Gastrocnemius medialis (tissue), 4 donors: ENCODE data around the gene RBMS3. TPM values are rescaled to one million over a fixed set of nuclear protein-coding genes. Genes with fewer than 3 reads are reported as not detected.

Experiments used
- ATAC-seq, 2 donors: fragments of 150-250 bp; one replicate each; pipeline ENCODE4 v1.9.1; 2016
- DNase-seq, 2 donors: peaks; one replicate each; pipeline ENCODE4 v3.0.0-alpha.2; 2019
- H3K27ac ChIP-seq, 4 donors: fragments of 200-600 bp; sonication (generic); 1 replicate in 1 of 4; 2 replicates in 3 of 4; pipeline ENCODE4 v1.5.1; 2016 to 2018; ENCODE audit warnings: mild to moderate bottlenecking in 2 of 4, moderate library complexity in 1 of 4
- H3K27me3 ChIP-seq, 3 donors: fragments of 200-600 bp; sonication (generic) in 2 of 3; 1 replicate in 1 of 3; 2 replicates in 2 of 3; pipeline versions ENCODE4 v1.5.1 to v1.6.0; 2016 to 2019; ENCODE audit warnings: mild to moderate bottlenecking in 1 of 3, moderate library complexity in 1 of 3
- H3K36me3 ChIP-seq, 2 donors: fragments of 200-600 bp; sonication (generic) in 1 of 2; one replicate each; pipeline ENCODE4 v1.5.1; 2017 to 2018
- H3K4me1 ChIP-seq, 2 donors: fragments of 200-600 bp; sonication (generic) in 1 of 2; one replicate each; pipeline ENCODE4 v1.5.1; 2016 to 2017; ENCODE audit warnings: mild to moderate bottlenecking in 2 of 2
- H3K4me3 ChIP-seq, 4 donors: fragments of 200-600 bp; sonication (generic) in 3 of 4; 1 replicate in 1 of 4; 2 replicates in 3 of 4; pipeline ENCODE4 v1.5.1; 2016 to 2019; ENCODE audit warnings: mild to moderate bottlenecking in 2 of 4
- H3K9me3 ChIP-seq, 3 donors: fragments of 200-600 bp; sonication (generic) in 2 of 3; 1 replicate in 1 of 3; 2 replicates in 2 of 3; pipeline ENCODE4 v1.5.1; 2016 to 2019
- CTCF ChIP-seq, 5 experiments: fragments of 450-650 bp in 3 of 5; fragments of 200-600 bp in 2 of 5; sonication (generic) in 2 of 5; IDR thresholded peaks in 4 of 5; conservative IDR thresholded peaks in 1 of 5; 1 replicate in 4 of 5; 2 replicates in 1 of 5; pipeline ENCODE4 v1.5.1; 2016 to 2019; ENCODE audit warnings: antibody characterized with exemption in 5 of 5, mild to moderate bottlenecking in 3 of 5, moderate library complexity in 3 of 5
- POLR2A ChIP-seq, 2 donors: fragments of 450-650 bp; IDR thresholded peaks; one replicate each; pipeline ENCODE4 v1.6.1; 2017; ENCODE audit warnings: antibody characterized with exemption in 2 of 2, mild to moderate bottlenecking in 2 of 2, moderate library complexity in 2 of 2
- in situ Hi-C, 4 donors: fragments of 200-750 bp; cut with MboI; loops; one replicate each; pipeline versions ENCODE4 v1.15.0 to v1.8.0; 2017; ENCODE audit warnings: low sequenced_read_pairs in 4 of 4
- intact Hi-C: fragments of 100-400 bp; cut with DNase I; formaldehyde crosslinking; loops from one replicate; pipeline ENCODE4 v1.15.1; 2023; ENCODE audit warnings: low total_unique reads
- total RNA-seq, 4 donors: library from RNA; depleted of rRNA; stranded (reverse); fragments of >200 nt; gene quantifications; one replicate each; pipeline versions ENCODE4 v1.1.0 to v1.2.3, GENCODE V29; 2016

RBMS3 gene
- total RNA-seq, 4 donors from 2014 or later, result 16.1 to 38.8 (median 22.7) TPM

GRCh38 chr3:29771602-29772001, 490.7 kb downstream of the RBMS3 start:
- Histone ChIP-seq H3K27me3 (no peaks in the 10 kb centered on the region), H3K4me3 (no peak overlapping the region), H3K4me1 (no peaks in the 10 kb centered on the region), H3K9me3 (no peaks in the 10 kb centered on the region), H3K27ac (no peak overlapping the region), H3K36me3 (no peaks in the 10 kb centered on the region)
- intact Hi-C loops, result no loop called here
- ATAC-seq, result no peak
- no peak for TF ChIP-seq CTCF (IDR thresholded peaks at IDR 0.05 in 4 of 5, conservative IDR thresholded peaks at IDR 0.05 in 1 of 5)
- TF ChIP-seq POLR2A (IDR thresholded peaks at IDR 0.05), result no peak
- DNase-seq, result no peak
- in situ Hi-C loops, result loop anchor here in 3 of 4 donors (25.0 kb wide), 2 partner anchors 484 to 859 kb away; partner anchors contain the start of gene RBMS3 (in 3 of the 3)

- ATAC-seq (no peak), DNase-seq (no peak)
- intact Hi-C loops (no loop called here), in situ Hi-C loops (loop anchor here in 3 of 4 donors (25.0 kb wide), 2 partner anchors 485 to 860 kb away; partner anchors contain the start of gene RBMS3 (in 3 of the 3))
- no peaks in the 10 kb centered on the region for H3K27me3 ChIP-seq
- TF ChIP-seq CTCF (IDR thresholded peaks at IDR 0.05 in 4 of 5, conservative IDR thresholded peaks at IDR 0.05 in 1 of 5) (no peak), POLR2A (IDR thresholded peaks at IDR 0.05) (no peak)
- no peaks in the 10 kb centered on the region for H3K36me3 ChIP-seq
- no peaks in the 10 kb centered on the region for H3K9me3 ChIP-seq
- no peak overlapping the region for H3K4me3 ChIP-seq
- no peaks in the 10 kb centered on the region for H3K4me1 ChIP-seq
- no peak overlapping the region for H3K27ac ChIP-seq
Measured at GRCh38 chr3:29772436-29772835, 491.6 kb downstream of the RBMS3 start.

GRCh38 chr3:29773481-29773880, 492.6 kb downstream of the RBMS3 start:
- no peaks in the 10 kb centered on the region for H3K4me1 ChIP-seq
- H3K36me3 ChIP-seq, result no peaks in the 10 kb centered on the region
- no peaks in the 10 kb centered on the region for H3K27me3 ChIP-seq
- intact Hi-C loops, result no loop called here
- no peak for TF ChIP-seq POLR2A (IDR thresholded peaks at IDR 0.05)
- TF ChIP-seq CTCF (IDR thresholded peaks at IDR 0.05 in 4 of 5, conservative IDR thresholded peaks at IDR 0.05 in 1 of 5), result no peak
- in situ Hi-C loops, result loop anchor here in 3 of 4 donors (25.0 kb wide), 2 partner anchors 486 to 861 kb away; partner anchors contain the start of gene RBMS3 (in 3 of the 3)
- no peak for DNase-seq
- H3K4me3 ChIP-seq, result no peak overlapping the region
- no peak overlapping the region for H3K27ac ChIP-seq
- ATAC-seq, result no peak
- H3K9me3 ChIP-seq, result no peaks in the 10 kb centered on the region

- Histone ChIP-seq H3K27ac (no peak overlapping the region), H3K27me3 (no peaks in the 10 kb centered on the region), H3K9me3 (no peaks in the 10 kb centered on the region), H3K4me1 (no peaks in the 10 kb centered on the region), H3K36me3 (no peaks in the 10 kb centered on the region), H3K4me3 (no peak overlapping the region)
- no peak for TF ChIP-seq POLR2A (IDR thresholded peaks at IDR 0.05)
- TF ChIP-seq CTCF (IDR thresholded peaks at IDR 0.05 in 4 of 5, conservative IDR thresholded peaks at IDR 0.05 in 1 of 5), result no peak
- intact Hi-C loops, result no loop called here
- in situ Hi-C loops, result no loop called here
- ATAC-seq, result no peak
- DNase-seq, result no peak
Measured at GRCh38 chr3:29775340-29775739, 494.5 kb downstream of the RBMS3 start.

- no peaks in the 10 kb centered on the region for H3K4me1 ChIP-seq
- DNase-seq (no peak), ATAC-seq (no peak)
- intact Hi-C loops, result no loop called here
- TF ChIP-seq POLR2A (IDR thresholded peaks at IDR 0.05), result no peak
- TF ChIP-seq CTCF (IDR thresholded peaks at IDR 0.05 in 4 of 5, conservative IDR thresholded peaks at IDR 0.05 in 1 of 5), result no peak
- H3K4me3 ChIP-seq, result no peak overlapping the region
- in situ Hi-C loops, result no loop called here
- no peaks in the 10 kb centered on the region for H3K36me3 ChIP-seq
- H3K27ac ChIP-seq, result no peak overlapping the region
- H3K9me3 ChIP-seq, result no peaks in the 10 kb centered on the region
- no peaks in the 10 kb centered on the region for H3K27me3 ChIP-seq
Measured at GRCh38 chr3:29777869-29778268, 497.0 kb downstream of the RBMS3 start.
